ENCODE results near the gene KIAA0513.

- TF ChIP-seq CTCF (IDR thresholded peaks at IDR 0.05) (no peak), EZH2 (IDR thresholded peaks at IDR 0.05) (no peak), EZH2phosphoT487 (IDR thresholded peaks at IDR 0.05) (no peak)
Measured at GRCh38 chr16:85008271-85008670, 19.3 kb upstream of the KIAA0513 start.

Data from neural progenitor cell (in vitro differentiated cells).